NT2/D1 (cell line): ENCODE results near the gene NDUFB11.

ENCODE experiments used
- DNase-seq: peaks from one replicate; pipeline ENCODE4 v3.0.0-alpha.2; 2011; ENCODE audit warnings: low read depth, low spot score
- H3K27me3 ChIP-seq: 2 replicates; pipeline ENCODE4 v1.6.0; 2011; ENCODE audit warnings: mild to moderate bottlenecking; ENCODE audit not compliant: insufficient read length, insufficient read depth
- H3K36me3 ChIP-seq: 2 replicates; pipeline ENCODE4 v1.6.1; 2011; ENCODE audit warnings: mild to moderate bottlenecking, low read length, mixed read lengths; ENCODE audit not compliant: insufficient read depth, insufficient read length
- H3K4me1 ChIP-seq: 2 replicates; pipeline ENCODE4 v1.5.1; 2011; ENCODE audit not compliant: insufficient read depth, insufficient read length
- H3K4me3 ChIP-seq: 2 replicates; pipeline ENCODE4 v1.5.1; 2011; ENCODE audit warnings: low read depth; ENCODE audit not compliant: insufficient read length
- H3K9ac ChIP-seq: 2 replicates; pipeline ENCODE4 v1.6.0; 2011; ENCODE audit warnings: low read depth; ENCODE audit not compliant: insufficient read length
- H3K9me3 ChIP-seq: 2 replicates; pipeline ENCODE4 v1.5.1; 2011; ENCODE audit warnings: mild to moderate bottlenecking, low read length; ENCODE audit not compliant: insufficient read depth
- SUZ12 ChIP-seq: IDR thresholded peaks from 2 replicates; pipeline ENCODE4 v1.6.1; 2011; ENCODE audit not compliant: insufficient read length, insufficient read depth; ENCODE audit errors: extremely low read depth
- YY1 ChIP-seq: IDR thresholded peaks from 2 replicates; pipeline ENCODE4 v1.6.1; 2011; ENCODE audit not compliant: insufficient read length, insufficient read depth
- ZNF274 ChIP-seq: IDR thresholded peaks from 2 replicates; pipeline ENCODE4 v1.6.1; 2011; ENCODE audit warnings: mild to moderate bottlenecking, low read depth, low read length

Gene NDUFB11

DNA sequence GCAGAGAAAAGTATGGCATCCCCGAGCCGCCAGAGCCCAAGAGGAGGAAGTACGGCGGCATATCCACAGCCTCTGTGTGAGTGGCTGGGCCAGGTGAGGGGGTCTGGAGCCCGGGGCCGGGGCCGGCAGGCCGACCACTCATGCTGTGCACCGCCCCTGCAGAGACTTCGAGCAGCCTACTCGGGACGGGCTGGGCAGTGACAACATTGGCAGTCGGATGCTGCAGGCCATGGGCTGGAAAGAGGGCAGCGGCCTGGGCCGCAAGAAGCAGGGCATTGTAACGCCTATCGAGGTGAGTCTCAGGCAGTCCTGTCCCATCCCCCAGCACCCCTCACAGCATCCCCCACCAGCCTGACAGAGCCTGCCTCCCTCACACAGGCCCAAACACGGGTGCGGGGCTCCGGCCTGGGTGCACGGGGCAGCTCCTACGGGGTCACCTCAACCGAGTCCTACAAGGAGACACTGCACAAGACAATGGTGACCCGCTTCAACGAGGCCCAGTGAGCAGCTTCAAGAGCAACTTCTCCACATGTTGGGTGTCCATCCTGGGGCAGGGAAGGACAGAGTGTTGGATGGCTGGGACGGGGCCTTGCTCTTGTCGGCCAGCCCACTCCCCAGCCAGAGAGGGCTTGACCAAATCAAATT, 41.7 kb upstream of the NDUFB11 start:
- no peaks in the 10 kb centered on the region for H3K27me3 ChIP-seq
- H3K9ac ChIP-seq: no peak overlapping the region
- no peaks in the 10 kb centered on the region for H3K9me3 ChIP-seq

DNA sequence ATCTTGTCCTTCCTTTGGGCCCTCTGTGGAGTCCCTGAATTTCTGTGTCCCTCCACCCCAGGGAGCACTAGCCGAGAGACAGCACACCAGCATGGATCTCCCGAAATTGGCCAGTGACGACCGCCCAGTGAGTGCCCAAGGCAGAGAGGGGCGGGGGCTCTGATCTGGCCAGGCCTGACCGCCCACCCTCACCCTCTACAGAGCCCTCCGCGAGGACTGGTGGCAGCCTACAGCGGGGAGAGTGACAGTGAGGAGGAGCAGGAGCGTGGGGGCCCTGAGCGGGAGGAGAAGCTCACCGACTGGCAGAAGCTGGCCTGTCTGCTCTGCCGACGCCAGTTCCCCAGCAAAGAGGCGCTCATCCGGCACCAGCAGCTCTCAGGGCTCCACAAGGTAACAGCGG, 40.7 kb upstream of the NDUFB11 start:
- Histone ChIP-seq H3K4me1 (peaks cover 8% of the 10 kb centered on the region), H3K36me3 (peaks cover 60% of the 10 kb centered on the region)

More for the DNA sequence above, 41.7 kb upstream of the NDUFB11 start:
- peaks cover 9% of the 10 kb centered on the region for H3K4me1 ChIP-seq
- H3K4me3 ChIP-seq: no peak overlapping the region
- H3K36me3 ChIP-seq: peaks cover 51% of the 10 kb centered on the region
- no peak for DNase-seq
- no peak for TF ChIP-seq YY1
- no peak for TF ChIP-seq ZNF274
- TF ChIP-seq SUZ12: no peak

DNA sequence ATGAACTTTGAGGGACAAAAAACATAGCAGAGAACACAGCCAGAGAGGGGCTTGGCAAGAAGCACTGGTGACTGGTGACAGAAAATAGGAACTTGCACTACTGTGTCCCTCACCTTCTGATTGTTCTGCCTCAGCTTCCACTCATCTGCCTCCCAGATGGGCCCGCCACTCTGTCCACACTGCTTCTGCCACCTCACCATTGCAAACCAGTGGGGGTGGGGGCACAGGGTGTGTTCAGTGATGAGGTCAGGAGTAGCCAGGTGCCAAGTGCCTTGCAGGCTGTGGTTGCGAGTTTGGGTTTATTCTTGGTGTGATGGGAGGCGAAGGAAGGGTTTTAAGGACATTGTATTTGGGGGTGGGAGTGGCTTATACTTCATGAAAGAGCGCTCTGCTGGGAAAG, 40.0 kb upstream of the NDUFB11 start:
- no peak overlapping the region for H3K9ac ChIP-seq
- no peaks in the 10 kb centered on the region for H3K9me3 ChIP-seq
- peaks cover 4% of the 10 kb centered on the region for H3K4me1 ChIP-seq
- H3K36me3 ChIP-seq: peaks cover 67% of the 10 kb centered on the region
- no peaks in the 10 kb centered on the region for H3K27me3 ChIP-seq
- DNase-seq: no peak
- no peak overlapping the region for H3K4me3 ChIP-seq
- TF ChIP-seq SUZ12 (no peak), ZNF274 (no peak), YY1 (no peak)

More for the DNA sequence above, 40.7 kb upstream of the NDUFB11 start:
- Histone ChIP-seq H3K27me3 (no peaks in the 10 kb centered on the region), H3K4me3 (no peak overlapping the region), H3K9ac (no peak overlapping the region), H3K9me3 (no peaks in the 10 kb centered on the region)
- DNase-seq: no peak
- TF ChIP-seq ZNF274 (no peak), SUZ12 (no peak), YY1 (no peak)

DNA sequence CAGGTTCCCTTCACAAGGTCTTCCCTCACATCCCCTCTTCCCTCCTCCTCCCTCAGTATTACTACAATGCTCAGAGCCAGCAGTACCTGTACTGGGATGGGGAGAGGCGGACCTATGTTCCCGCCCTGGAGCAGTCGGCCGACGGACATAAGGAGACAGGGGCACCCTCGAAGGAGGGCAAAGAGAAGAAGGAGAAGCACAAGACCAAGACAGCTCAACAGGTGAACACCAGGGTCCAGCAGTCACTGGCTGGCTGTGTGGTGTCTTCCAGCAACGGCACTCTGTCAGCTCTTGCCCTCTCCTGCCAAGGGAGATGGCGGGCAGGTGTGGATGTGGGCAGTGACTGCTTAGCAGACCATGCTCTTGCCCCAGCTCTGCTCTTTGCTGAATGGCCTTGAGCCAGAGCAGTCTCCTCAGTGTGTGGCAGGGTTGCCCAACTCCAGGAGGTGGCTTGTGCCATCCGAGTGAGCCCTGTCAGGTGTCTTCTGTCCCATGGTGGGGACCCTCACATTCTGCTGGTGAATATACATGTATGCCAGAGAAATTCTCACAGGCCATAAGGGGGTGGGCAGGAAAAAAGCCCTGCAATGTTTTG, 37.7 kb upstream of the NDUFB11 start:
- DNase-seq: no peak
- no peak overlapping the region for H3K9ac ChIP-seq
- H3K27me3 ChIP-seq: no peaks in the 10 kb centered on the region
- TF ChIP-seq YY1 (no peak), ZNF274 (no peak), SUZ12 (no peak)
- no peaks in the 10 kb centered on the region for H3K9me3 ChIP-seq
- peaks cover 88% of the 10 kb centered on the region for H3K36me3 ChIP-seq
- no peak overlapping the region for H3K4me3 ChIP-seq
- peaks cover 4% of the 10 kb centered on the region for H3K4me1 ChIP-seq

DNA sequence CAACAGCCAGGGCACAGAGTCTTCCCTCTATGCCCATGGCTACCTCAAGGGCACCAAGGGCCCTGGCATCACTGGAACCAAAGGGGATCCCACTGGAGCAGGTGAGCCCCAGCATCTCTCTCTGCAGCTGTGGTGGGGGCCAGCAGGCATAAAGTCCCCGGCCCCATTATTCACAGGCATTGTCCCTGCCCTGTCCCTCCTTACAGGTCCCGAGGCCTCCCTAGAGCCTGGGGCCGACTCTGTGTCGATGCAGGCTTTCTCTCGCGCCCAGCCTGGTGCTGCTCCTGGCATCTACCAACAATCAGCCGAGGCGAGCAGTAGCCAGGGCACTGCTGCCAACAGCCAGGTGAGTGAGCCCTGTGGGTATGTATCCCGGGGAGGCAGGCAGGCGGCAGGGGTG, 36.8 kb upstream of the NDUFB11 start:
- H3K36me3 ChIP-seq: peaks cover 88% of the 10 kb centered on the region
- H3K9ac ChIP-seq: no peak overlapping the region

DNA sequence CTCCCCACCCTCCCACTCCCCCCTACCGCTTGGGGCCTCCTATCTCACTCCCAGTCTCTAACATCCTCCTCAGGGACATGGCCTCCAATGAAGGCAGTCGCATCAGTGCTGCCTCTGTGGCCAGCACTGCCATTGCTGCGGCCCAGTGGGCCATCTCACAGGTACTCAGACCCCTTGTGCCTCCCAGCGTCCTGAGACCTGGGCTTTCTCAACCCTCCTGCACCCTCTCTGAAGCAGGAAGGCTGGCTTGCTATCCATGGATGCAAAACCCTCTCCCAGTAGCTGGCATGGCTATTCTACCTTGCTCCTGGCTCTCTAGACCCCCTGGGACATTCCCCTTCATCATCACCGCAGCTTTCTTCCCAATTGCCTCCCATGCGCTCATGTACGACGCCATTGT, 35.8 kb upstream of the NDUFB11 start:
- peaks cover 88% of the 10 kb centered on the region for H3K36me3 ChIP-seq
- peaks cover 7% of the 10 kb centered on the region for H3K4me1 ChIP-seq
- no peak overlapping the region for H3K9ac ChIP-seq
- DNase-seq: no peak
- H3K27me3 ChIP-seq: no peaks in the 10 kb centered on the region
- no peaks in the 10 kb centered on the region for H3K9me3 ChIP-seq
- TF ChIP-seq YY1: no peak
- no peak for TF ChIP-seq SUZ12
- no peak for TF ChIP-seq ZNF274
- no peak overlapping the region for H3K4me3 ChIP-seq

More for the DNA sequence above, 36.8 kb upstream of the NDUFB11 start:
- TF ChIP-seq YY1 (no peak), ZNF274 (no peak), SUZ12 (no peak)
- no peak overlapping the region for H3K4me3 ChIP-seq
- H3K4me1 ChIP-seq: peaks cover 3% of the 10 kb centered on the region
- no peak for DNase-seq
- no peaks in the 10 kb centered on the region for H3K27me3 ChIP-seq
- H3K9me3 ChIP-seq: no peaks in the 10 kb centered on the region

DNA sequence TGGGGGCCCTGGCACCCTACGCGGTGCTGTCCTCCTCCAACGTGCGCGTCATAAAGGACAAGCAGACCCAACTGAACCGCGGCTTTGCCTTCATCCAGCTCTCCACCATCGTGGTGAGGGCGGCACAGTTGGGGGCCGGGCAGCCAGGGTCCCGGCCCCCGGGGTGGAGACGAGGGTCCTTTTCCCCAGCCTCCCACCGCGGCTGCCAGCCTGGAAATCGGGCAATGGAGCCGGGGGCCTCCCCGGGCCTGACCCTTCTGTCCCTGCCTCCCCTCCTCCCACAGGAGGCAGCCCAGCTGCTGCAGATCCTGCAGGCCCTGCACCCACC, 35.4 kb upstream of the NDUFB11 start:
- TF ChIP-seq YY1 (no peak), SUZ12 (no peak), ZNF274 (no peak)
- Histone ChIP-seq H3K36me3 (peaks cover 88% of the 10 kb centered on the region), H3K9ac (no peak overlapping the region), H3K27me3 (no peaks in the 10 kb centered on the region), H3K4me3 (no peak overlapping the region), H3K9me3 (no peaks in the 10 kb centered on the region), H3K4me1 (peaks cover 8% of the 10 kb centered on the region)
- no peak for DNase-seq
